Aortic smooth muscle cell (primary cell): ENCODE data around the gene TMEM82. TPM values are rescaled to one million over a fixed set of nuclear protein-coding genes. Genes with fewer than 3 reads are reported as not detected.

Experiments used
- total RNA-seq: library from RNA; depleted of rRNA; stranded (reverse); fragments of >200 nt; gene quantifications from 2 replicates; pipeline ENCODE4 v1.2.3, GENCODE V29; 2014

The TMEM82 gene
- total RNA-seq: not detected in 2 replicates

DNA sequence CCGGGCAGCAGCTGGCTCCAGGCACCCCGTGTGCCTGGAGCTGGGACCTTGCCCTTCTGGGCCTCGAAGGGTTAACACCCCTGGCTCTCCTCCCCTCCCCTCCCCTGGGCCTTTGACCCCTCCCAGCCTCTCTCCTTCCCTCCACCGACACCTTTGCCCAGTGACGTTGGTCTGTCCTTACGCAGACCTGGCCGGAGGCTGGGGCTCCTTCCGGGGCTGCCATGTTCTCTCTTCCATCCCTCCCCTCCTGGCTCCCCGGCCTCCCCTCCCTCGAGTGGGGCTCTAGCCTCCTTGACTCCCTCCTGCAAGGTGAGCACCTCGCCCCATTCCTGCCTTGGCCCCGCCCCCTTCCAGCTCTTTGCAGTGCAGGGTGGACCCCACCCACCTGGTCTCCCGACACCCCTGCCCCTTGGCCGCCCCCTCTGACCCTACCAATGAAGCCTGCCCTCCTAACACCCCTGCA lies at the start of gene TMEM82:
Gene TMEM82, plus strand, starts transcription at position 161 of the 463 bp plus-strand sequence. Its CDS starts 61 bp downstream, at position 222.

DNA sequence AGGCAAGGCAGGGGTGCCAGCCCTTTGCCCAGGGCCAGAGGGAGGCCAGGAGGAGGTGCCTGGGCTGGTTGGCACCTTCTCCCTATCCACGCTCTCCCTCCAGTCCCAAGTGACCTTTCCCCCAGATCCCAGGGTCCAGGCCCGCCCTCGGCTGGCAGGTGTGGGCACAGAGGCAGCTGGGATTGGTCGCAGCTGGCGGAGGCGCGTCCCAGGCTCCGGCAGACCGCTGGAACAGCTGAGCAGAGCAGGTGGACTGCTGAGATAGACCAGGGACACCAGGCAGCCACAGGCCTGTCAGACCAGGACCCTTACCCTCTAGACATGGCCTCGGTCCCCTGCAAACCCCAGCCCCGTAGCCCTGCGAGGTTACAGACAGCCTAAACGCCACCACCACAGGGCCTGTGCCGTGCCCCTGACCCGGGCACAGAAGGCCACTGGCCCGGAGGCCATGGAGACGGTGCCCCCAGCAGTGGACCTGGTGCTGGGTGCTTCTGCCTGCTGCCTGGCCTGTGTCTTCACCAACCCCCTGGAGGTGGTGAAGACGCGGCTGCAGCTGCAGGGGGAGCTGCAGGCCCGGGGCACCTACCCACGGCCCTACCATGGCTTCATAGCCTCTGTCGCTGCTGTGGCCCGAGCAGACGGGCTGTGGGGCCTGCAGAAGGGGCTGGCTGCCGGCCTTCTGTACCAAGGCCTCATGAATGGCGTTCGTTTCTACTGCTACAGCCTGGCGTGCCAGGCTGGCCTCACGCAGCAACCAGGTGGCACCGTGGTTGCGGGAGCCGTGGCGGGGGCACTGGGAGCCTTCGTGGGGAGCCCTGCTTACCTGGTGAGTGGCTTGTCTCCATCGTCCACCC lies 6.0 kb upstream of the TMEM82 start, which contains the start of gene SLC25A34:
Gene SLC25A34, plus strand, starts transcription at position 221 of the 854 bp plus-strand sequence. Its CDS starts 228 bp downstream, at position 449.

DNA sequence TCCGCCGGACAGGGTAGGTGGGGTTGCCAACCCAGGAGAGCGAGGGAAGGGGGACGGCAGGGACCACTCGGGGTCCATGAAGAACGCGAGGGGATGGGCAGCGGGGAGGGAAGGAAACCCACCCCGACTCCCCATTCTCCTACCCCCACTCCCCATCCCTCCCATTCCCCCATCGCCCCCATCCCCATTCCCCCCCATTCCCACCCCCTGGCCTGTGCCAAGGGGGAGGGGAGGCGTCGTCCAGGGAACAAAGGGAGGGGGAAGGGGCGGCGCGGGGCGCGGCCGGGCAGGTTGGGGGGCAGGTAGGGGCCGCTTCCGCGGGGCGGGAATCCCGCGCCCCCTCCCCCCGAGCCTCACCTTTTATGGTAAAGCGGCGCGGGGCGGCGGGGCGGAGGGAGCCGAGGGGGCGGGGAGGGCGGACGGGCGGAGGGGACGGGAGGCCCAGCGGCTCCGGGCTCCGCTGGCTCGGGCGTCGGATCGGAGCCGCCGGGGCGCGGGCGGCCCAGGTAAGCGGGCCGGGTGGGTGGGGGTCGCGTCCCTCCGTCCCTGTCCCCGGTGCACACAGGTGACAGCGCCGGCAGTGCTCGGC lies 16.1 kb downstream of the TMEM82 start, which contains the start of gene FBLIM1:
Gene FBLIM1, plus strand, starts transcription at position 453 of the 589 bp plus-strand sequence. CDS start 6,189 bp downstream, outside the sequence.

Other genes starting within 250 kb of the TMEM82 start
- 5.1 and 5.3 TPM in 2 replicates for gene CASP9, start 218.3 kb upstream of the TMEM82 start, total RNA-seq
- gene DNAJC16, start 215.7 kb upstream of the TMEM82 start, total RNA-seq: 12.3 and 16.5 TPM in 2 replicates
- gene AGMAT, start 157.4 kb upstream of the TMEM82 start, total RNA-seq: 0.68 and 1.1 TPM in 2 replicates
- gene DDI2, start 125.0 kb upstream of the TMEM82 start, total RNA-seq: 11.6 and 14.1 TPM in 2 replicates
- gene PLEKHM2, start 58.2 kb upstream of the TMEM82 start, total RNA-seq: 60.5 and 62.9 TPM in 2 replicates
- gene SLC25A34, start 6.2 kb upstream of the TMEM82 start, total RNA-seq: 0.26 and 0.62 TPM in 2 replicates
- gene FBLIM1, start 16.3 kb downstream of the TMEM82 start, total RNA-seq: 70.9 and 129 TPM in 2 replicates
- 11.7 and 12.0 TPM in 2 replicates for gene UQCRHL, start 65.2 kb downstream of the TMEM82 start, total RNA-seq
- 15.1 and 20.9 TPM in 2 replicates for gene SPEN, start 105.2 kb downstream of the TMEM82 start, total RNA-seq
- gene ZBTB17, start 233.6 kb downstream of the TMEM82 start, total RNA-seq: 22.1 and 27.2 TPM in 2 replicates